Activated naive CD8-positive, alpha-beta T cell treated with anti-CD3 and anti-CD28 coated beads, Interleukin-2, amount 10 ng/mL, durations not matched to agents 7 days and 5 days (primary cell): Measurements from ENCODE around the gene WFDC1. TPM values are rescaled to one million over a fixed set of nuclear protein-coding genes. Genes with fewer than 3 reads are reported as not detected.

ENCODE experiments used
- ATAC-seq: fragments of 150-1000 bp; cut with Tn5 transposase; one replicate; pipeline ENCODE4 v1.10.0; 2021; ENCODE audit warnings: low read depth, moderate library complexity
- POLR2A ChIA-PET: fragments of 350-600 bp; sonication (Branson Sonifier 250); formaldehyde crosslinking; loops from one replicate; lab custom pipeline; 2021; ENCODE audit warnings: antibody characterized with exemption; lab: Charles Lee
- DNase-seq: peaks from one replicate; pipeline ENCODE4 v3.0.0; 2021
- H3K27ac Mint-ChIP-seq: one replicate; pipeline ENCODE4 v1.8.0; 2022; ENCODE audit warnings: mild to moderate bottlenecking, mixed read lengths
- H3K27me3 Mint-ChIP-seq: one replicate; pipeline ENCODE4 v1.8.0; 2022; ENCODE audit warnings: mild to moderate bottlenecking, moderate library complexity, mixed read lengths
- H3K36me3 Mint-ChIP-seq: one replicate; pipeline ENCODE4 v1.8.0; 2021; ENCODE audit warnings: mild to moderate bottlenecking, mixed read lengths
- H3K4me1 Mint-ChIP-seq: one replicate; pipeline ENCODE4 v1.8.0; 2021; ENCODE audit warnings: mixed read lengths
- H3K4me3 Mint-ChIP-seq: one replicate; pipeline ENCODE4 v1.8.0; 2022; ENCODE audit warnings: mild to moderate bottlenecking, moderate library complexity, mixed read lengths
- H3K9me3 Mint-ChIP-seq: one replicate; pipeline ENCODE4 v1.8.0; 2021; ENCODE audit warnings: mixed read lengths
- total RNA-seq, 2 experiments: library from RNA; stranded (reverse); gene quantifications; one replicate each; pipeline ENCODE4 v1.2.3, GENCODE V29; 2021

WFDC1 gene, protein sequence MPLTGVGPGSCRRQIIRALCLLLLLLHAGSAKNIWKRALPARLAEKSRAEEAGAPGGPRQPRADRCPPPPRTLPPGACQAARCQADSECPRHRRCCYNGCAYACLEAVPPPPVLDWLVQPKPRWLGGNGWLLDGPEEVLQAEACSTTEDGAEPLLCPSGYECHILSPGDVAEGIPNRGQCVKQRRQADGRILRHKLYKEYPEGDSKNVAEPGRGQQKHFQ
- total RNA-seq = not detected

DNA sequence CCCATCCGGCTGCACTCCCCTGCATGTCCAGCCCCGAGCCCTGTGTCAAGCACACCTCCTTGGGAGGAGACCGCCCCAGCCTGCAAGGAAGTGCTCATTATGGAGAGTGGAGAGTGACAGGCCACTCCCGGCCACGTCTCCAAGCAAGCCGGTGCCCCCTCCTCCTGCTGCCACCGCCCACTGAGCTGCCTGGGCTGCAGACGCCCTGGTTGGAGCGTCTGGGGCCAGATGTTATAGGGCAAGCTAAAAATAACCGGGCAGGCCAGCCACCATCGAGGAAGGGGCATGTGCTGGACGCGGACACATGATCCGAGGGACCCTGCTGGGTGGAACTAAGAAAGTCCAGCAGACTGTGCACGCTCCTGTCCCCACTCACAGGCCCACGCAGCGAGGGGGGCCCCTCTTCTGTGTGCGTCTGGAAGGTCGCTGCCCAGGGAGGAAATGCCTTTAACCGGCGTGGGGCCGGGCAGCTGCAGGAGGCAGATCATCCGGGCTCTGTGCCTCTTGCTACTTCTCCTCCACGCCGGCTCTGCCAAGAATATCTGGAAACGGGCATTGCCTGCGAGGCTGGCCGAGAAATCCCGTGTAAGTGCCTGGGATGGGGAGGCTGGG, at the start of gene WFDC1:
Gene WFDC1, plus strand, starts transcription at position 348 of the 612 bp plus-strand sequence. Its CDS starts 94 bp downstream, at position 442.
- Mint-ChIP-seq H3K36me3 (no peaks in the 10 kb centered on the region), H3K9me3 (no peaks in the 10 kb centered on the region), H3K27ac (no peak within 1 kb of the TSS), H3K4me3 (no peak within 1 kb of the TSS), H3K27me3 (peaks cover 38% of the 10 kb centered on the region), H3K4me1 (peaks cover 8% of the 10 kb centered on the region)
- DNase-seq (peak; percentile 36), ATAC-seq (no peak)
- POLR2A ChIA-PET = no interaction called here

DNA sequence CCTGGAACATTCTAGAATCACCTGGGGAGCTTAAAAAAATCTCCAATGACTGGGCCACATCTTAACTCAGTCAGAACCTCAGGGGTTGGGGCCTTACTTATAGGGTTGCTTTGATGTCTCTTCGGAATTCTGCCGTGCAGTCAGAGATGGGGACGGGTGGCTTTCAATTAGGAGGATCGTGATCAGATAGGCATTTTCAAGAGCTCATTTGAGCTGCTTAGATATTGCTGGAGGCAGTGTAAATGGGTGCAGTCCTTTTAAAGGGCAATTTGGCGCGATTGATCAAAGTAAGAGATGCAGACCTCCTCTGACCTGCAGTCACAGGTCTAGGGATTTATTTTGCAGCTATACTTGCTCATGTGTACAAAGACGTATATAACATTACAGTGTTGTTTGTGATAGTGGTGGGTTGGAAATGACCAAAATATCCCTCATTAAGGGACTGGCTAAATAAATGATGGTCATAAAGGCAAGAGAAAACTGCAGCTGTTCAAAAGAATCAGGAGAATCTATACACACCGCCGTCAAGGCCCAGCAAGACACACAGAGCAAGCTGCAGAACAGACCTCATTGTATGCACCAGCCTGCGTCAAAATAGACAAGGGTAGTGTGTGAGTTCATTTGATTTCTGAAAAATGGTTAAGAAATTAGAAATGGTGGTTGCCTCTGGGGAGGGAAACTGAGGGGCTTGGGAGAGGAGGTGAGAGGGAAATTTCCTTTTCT, 48.6 kb upstream of the WFDC1 start:
- Mint-ChIP-seq H3K9me3 (no peaks in the 10 kb centered on the region), H3K4me1 (no peaks in the 10 kb centered on the region), H3K27me3 (peaks cover 14% of the 10 kb centered on the region), H3K27ac (no peak overlapping the region), H3K4me3 (no peak overlapping the region), H3K36me3 (no peaks in the 10 kb centered on the region)
- DNase-seq (no peak), ATAC-seq (no peak)
- POLR2A ChIA-PET = no interaction called here

DNA sequence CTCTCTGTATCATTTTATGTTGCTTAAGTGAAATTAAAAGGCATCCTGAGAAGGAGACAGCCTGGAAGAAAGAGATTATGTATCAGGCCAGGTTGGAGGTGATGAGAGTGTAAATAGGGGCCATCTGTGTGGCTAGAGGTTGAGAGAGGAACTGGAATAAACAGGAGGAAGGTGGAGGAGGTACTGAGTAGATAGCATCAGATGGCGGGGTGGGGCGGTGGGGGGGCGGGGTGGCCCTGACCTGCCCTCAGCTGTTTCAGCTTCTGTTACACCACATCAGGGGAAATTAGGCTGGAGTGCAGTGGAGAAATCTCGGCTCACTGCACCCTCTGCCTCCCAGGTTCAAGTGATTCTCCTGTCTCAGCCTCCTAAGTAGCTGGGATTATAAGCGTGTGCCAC, 48.0 kb upstream of the WFDC1 start:
- H3K36me3 Mint-ChIP-seq = no peaks in the 10 kb centered on the region
- no peaks in the 10 kb centered on the region for H3K9me3 Mint-ChIP-seq
- no peaks in the 10 kb centered on the region for H3K4me1 Mint-ChIP-seq
- ATAC-seq = no peak
- POLR2A ChIA-PET = no interaction called here
- DNase-seq = no peak
- peaks cover 10% of the 10 kb centered on the region for H3K27me3 Mint-ChIP-seq
- no peak overlapping the region for H3K27ac Mint-ChIP-seq
- H3K4me3 Mint-ChIP-seq = no peak overlapping the region

DNA sequence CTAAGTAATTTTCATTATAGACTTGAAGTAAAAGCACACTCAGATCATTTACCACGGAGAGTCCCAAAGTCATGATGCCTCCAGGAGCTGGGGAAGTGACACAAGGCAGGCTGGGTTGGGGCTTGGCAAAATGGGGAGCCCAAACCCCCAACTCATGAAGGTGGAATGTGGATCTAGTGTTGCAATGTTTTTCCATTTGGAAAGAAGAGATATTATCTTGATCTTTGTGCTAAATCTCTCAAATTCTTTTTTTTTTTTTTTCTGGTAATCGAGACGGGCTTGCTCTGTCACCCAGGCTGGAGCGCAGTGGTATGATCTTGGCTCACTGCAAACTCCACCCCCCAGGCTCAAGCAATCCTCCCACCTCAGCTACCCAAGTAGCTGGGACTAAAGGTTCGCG, 47.3 kb upstream of the WFDC1 start:
- Mint-ChIP-seq H3K4me1 (no peaks in the 10 kb centered on the region), H3K36me3 (no peaks in the 10 kb centered on the region), H3K9me3 (no peaks in the 10 kb centered on the region), H3K27me3 (peaks cover 11% of the 10 kb centered on the region), H3K27ac (no peak overlapping the region), H3K4me3 (no peak overlapping the region)
- DNase-seq (no peak), ATAC-seq (no peak)
- POLR2A ChIA-PET = no interaction called here

DNA sequence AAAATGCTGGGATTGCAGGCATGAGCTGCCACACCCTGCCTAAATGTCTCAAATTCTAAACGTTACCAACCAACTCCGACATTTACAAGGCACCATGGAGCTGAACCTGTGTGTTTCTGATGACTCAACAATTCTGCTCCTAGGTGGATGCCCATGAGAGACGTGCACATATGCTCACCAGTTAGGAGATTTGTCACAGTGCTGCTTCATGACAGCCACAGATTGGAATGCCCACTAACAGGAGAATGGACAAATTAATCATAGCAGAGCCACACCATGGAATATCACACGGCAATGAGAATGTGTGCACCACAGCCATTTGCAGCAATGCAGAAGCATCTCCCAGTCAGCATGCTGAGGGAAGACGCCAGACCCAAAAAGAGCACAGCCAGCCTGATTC, 46.8 kb upstream of the WFDC1 start:
- H3K36me3 Mint-ChIP-seq = no peaks in the 10 kb centered on the region
- no peak overlapping the region for H3K27ac Mint-ChIP-seq
- DNase-seq (no peak), ATAC-seq (no peak)
- no peaks in the 10 kb centered on the region for H3K9me3 Mint-ChIP-seq
- POLR2A ChIA-PET = no interaction called here
- peaks cover 14% of the 10 kb centered on the region for H3K27me3 Mint-ChIP-seq
- H3K4me3 Mint-ChIP-seq = no peak overlapping the region
- no peaks in the 10 kb centered on the region for H3K4me1 Mint-ChIP-seq

DNA sequence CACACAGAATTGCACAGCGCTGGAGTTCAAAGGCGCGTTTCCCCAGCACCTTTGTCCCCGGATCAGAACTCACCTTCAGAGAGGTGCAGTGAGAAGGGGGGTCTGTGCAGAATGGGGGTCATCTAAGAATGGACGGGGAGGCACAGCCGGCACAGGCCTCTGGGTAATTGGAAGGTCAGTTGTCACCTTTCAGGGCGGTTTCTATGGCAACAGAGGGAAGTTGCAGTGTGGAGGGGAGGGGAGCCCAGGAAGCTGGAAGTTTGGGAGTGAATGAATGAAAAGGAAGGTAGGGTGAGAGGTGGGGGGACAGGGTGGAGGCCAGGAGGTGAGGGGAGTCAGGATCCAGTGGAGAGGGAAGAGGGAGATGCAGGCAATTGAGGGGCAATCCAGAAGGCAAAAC, 42.5 kb upstream of the WFDC1 start:
- DNase-seq (no peak), ATAC-seq (no peak)
- POLR2A ChIA-PET = no interaction called here
- H3K9me3 Mint-ChIP-seq = peaks cover 2% of the 10 kb centered on the region
- no peaks in the 10 kb centered on the region for H3K36me3 Mint-ChIP-seq
- no peak overlapping the region for H3K4me3 Mint-ChIP-seq
- peaks cover 21% of the 10 kb centered on the region for H3K27me3 Mint-ChIP-seq
- no peak overlapping the region for H3K27ac Mint-ChIP-seq
- no peaks in the 10 kb centered on the region for H3K4me1 Mint-ChIP-seq

DNA sequence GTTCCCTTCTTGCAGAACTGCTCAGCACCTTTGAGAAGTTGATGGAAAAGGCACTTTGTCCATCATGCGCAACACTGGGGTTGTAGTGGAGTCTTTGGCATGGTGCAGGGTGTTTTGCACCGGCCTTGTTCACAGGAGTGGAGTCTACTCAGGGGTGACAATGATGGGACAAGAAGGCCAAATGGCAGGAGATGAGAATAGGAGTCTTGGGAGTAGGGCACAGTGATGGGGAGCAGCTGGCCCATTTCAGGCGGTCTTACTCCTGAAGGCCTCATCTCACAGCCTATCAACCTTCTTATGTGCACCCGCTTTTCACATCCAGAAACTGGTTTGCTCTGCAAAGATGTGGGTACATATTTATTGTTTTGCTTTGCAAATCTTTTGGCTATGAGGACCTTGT, 41.5 kb upstream of the WFDC1 start:
- peaks cover 25% of the 10 kb centered on the region for H3K27me3 Mint-ChIP-seq
- no peaks in the 10 kb centered on the region for H3K4me1 Mint-ChIP-seq

DNA sequence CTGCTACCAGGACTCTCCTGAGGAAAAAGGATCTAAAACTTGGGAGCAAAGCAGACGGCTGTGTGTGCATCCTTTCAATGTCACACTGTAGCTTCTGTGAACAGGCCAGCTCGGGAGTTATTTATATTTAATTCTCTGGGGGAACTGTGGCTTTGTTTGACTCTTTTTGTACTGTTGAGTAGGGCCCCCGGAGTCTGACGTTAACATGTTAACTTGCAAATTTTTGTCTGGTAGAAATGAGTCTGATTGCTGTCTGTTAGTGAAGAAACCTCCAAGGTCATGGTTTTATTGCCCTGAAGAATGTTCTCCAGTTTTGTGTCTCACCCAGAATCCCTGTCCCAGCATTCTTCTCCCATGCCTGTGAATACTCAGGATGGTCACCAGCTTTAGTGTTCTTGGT, 40.6 kb upstream of the WFDC1 start:
- POLR2A ChIA-PET = no interaction called here
- Mint-ChIP-seq H3K27ac (no peak overlapping the region), H3K27me3 (peaks cover 26% of the 10 kb centered on the region), H3K9me3 (peaks cover 2% of the 10 kb centered on the region), H3K36me3 (no peaks in the 10 kb centered on the region), H3K4me1 (no peaks in the 10 kb centered on the region), H3K4me3 (no peak overlapping the region)
- ATAC-seq (no peak), DNase-seq (no peak)

More for the DNA sequence above, 41.5 kb upstream of the WFDC1 start:
- DNase-seq = no peak
- POLR2A ChIA-PET = no interaction called here
- Mint-ChIP-seq H3K27ac (no peak overlapping the region), H3K36me3 (no peaks in the 10 kb centered on the region), H3K4me3 (no peak overlapping the region), H3K9me3 (peaks cover 2% of the 10 kb centered on the region)
- ATAC-seq = no peak

DNA sequence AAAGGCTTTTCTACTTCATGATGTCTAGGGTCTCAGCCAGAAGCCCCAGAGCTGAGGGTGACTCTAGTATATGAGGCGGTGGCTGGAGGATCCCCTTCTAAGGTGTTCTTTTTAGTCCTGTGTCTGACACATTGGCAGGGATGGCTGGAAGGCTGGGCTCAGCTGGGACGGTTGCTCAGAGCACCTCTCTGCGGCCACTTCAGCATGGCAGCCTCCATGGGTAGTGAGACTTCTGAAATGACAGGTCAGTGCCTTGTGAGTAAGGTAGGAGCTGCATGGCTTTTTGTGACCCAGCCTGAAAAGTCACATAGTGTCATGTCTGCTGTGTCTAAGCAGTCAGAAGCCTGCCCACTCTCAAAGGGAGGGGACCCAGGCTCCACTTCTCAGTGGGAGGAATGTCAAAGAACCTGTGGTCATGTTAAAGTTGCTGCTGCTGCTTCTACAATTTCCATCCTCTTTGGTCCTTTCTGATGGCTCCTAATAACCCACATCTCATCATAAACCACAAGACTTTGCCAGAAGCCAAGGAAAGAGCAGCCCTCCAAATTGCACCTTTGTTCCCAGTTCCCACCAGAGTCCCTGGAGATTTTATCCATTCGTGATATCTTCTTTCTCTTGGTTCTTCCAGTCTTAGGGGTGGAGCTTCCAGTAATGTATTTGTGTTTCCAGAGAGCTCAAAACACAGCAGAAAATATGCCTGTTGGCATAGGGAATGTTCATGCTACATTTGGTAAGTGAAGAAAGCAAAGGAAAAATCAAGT, 39.4 kb upstream of the WFDC1 start:
- no peaks in the 10 kb centered on the region for H3K4me1 Mint-ChIP-seq
- no peak for ATAC-seq
- H3K36me3 Mint-ChIP-seq = no peaks in the 10 kb centered on the region
- H3K27ac Mint-ChIP-seq = no peak overlapping the region
- H3K4me3 Mint-ChIP-seq = no peak overlapping the region
- H3K9me3 Mint-ChIP-seq = peaks cover 2% of the 10 kb centered on the region
- POLR2A ChIA-PET = no interaction called here
- DNase-seq = no peak
- H3K27me3 Mint-ChIP-seq = peaks cover 31% of the 10 kb centered on the region

DNA sequence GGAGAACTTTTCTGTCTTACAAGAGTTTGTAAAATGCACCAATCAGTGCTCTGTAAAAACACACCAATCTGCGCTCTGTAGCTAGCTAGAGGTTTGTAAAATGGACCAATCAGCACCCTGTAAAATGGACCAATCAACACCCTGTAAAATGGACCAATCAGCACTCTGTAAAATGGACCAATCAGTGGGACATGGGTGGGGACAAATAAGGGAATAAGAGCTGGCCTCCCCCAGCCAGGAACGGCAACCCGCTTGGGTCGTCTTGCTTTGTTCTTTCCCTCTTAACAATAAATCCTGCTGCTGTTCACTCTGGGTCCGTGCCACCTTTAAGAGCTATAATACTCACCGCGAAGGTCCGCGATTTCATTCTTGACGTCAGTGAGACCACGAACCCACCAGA, 36.4 kb upstream of the WFDC1 start:
- Mint-ChIP-seq H3K27me3 (peaks cover 19% of the 10 kb centered on the region), H3K27ac (no peak overlapping the region), H3K36me3 (no peaks in the 10 kb centered on the region), H3K4me3 (no peak overlapping the region), H3K9me3 (peaks cover 2% of the 10 kb centered on the region), H3K4me1 (no peaks in the 10 kb centered on the region)
- no peak for ATAC-seq
- POLR2A ChIA-PET = interaction anchor here (0.7 kb wide), 1 partner anchor 147 kb away, joined by 3 read pairs; no protein-coding TSS in a partner anchor
- no peak for DNase-seq

DNA sequence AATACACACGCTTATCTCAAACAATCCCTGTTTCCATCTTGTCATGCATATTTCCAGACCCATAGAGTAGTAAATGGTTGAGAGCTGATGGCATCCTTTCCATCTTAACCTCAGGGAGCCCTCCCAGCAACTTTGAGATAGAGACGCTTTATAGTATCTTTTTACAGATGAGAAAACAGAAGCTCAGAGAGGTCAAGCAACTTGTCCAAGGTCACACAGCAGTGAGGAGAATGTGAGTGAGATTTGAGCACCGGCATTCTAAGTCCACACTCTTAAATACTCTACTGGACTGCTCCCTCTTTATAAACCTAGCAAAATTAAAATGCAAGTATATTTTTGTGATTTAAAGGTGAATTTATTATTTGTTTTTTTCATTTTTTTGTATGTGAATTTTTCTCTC, 35.0 kb upstream of the WFDC1 start:
- Mint-ChIP-seq H3K27ac (no peak overlapping the region), H3K4me1 (no peaks in the 10 kb centered on the region), H3K27me3 (peaks cover 19% of the 10 kb centered on the region), H3K9me3 (peaks cover 2% of the 10 kb centered on the region), H3K36me3 (no peaks in the 10 kb centered on the region), H3K4me3 (no peak overlapping the region)
- no peak for DNase-seq
- ATAC-seq = no peak
- POLR2A ChIA-PET = no interaction called here

DNA sequence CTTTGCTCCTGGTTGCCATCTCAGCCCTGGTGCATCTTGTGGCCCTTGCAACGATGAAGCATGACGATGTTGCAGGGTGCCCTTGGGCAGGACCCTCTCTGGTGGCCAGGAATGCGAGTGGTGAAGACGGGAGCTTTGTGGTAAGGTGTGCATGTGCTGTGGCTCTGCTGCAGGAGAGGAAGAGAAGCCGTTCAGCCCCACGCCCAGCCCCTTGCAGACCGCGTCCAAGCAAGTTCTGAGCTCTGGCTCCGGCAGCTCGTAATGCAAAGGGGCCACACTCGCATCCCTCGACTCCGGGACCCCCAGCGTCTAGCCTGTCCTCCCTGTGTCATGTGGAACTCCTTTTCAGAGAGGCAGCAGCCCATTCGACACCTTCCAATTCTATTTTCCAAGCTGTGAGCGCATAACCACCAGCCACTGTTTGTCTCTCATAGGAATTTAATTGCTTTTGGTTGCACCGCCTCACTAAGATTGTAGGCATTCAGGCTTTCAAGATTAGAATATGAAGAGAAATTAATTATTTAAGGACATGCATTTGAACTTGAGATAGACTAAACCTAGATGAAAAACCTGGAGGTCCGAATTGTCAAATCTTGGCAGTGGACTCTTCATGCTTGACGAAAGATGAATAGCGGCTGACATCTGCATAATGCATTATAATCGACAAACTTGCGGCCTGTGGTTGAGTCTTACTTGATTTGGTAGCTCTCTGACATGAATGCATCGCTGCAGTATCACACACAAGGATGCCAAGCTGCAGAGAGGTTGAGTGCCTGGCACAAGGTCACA, 33.7 kb upstream of the WFDC1 start:
- POLR2A ChIA-PET = interaction anchor here (0.6 kb wide), 1 partner anchor 89 kb away, joined by 4 read pairs; no protein-coding TSS in a partner anchor
- Mint-ChIP-seq H3K9me3 (no peaks in the 10 kb centered on the region), H3K4me3 (no peak overlapping the region), H3K36me3 (no peaks in the 10 kb centered on the region), H3K27ac (no peak overlapping the region), H3K27me3 (peaks cover 16% of the 10 kb centered on the region), H3K4me1 (no peaks in the 10 kb centered on the region)
- no peak for ATAC-seq
- no peak for DNase-seq

DNA sequence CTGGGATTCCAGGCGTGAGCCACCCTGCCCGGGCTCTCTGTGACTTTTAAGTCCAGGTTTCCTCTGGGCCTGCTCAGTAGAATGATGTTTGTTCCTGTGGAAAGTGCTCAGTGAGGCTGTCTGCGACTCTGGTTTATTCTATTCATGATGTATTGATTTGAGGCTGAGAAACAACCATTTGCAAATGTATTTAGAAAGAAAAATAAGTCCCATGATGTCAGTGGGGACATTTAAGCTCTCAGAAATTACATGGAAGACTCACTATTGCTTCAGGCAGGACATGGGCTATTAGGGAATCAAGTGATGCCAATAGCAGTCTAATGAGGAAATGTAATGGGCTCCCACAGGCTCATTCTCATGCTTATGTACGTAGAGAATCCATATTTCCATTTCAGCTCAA, 32.6 kb upstream of the WFDC1 start:
- H3K4me1 Mint-ChIP-seq = no peaks in the 10 kb centered on the region
- H3K36me3 Mint-ChIP-seq = no peaks in the 10 kb centered on the region
- H3K4me3 Mint-ChIP-seq = no peak overlapping the region
- DNase-seq = no peak
- peaks cover 17% of the 10 kb centered on the region for H3K27me3 Mint-ChIP-seq
- POLR2A ChIA-PET = no interaction called here
- no peak overlapping the region for H3K27ac Mint-ChIP-seq
- no peak for ATAC-seq
- H3K9me3 Mint-ChIP-seq = no peaks in the 10 kb centered on the region
